ENCODE data around the gene UBD.

DNA sequence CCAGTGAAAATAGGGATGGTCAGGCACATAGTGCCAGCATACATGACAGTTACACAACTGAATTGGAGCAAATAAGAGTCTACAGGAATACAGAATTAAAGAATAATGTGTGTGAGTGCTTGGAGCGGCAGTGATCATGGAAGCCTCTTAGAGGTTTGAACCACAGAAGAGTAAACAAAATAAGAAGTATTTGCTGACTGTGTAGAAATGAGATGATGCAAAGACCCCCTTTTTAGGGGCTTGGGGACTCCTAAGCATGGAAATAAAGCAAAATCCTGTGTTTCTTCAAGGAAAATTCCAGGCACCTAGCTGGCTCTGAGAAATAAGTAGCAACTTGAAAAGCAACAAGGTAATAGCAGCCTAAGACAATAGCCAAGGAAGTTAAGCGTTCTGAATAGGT lies 32.1 kb upstream of the UBD start:
- TF ChIP-seq POLR2AphosphoS5 (IDR thresholded peaks at IDR 0.05; ENCODE audit: low read depth) (no peak), EZH2 (IDR thresholded peaks at IDR 0.05; ENCODE audit: low read depth, unreplicated experiment) (no peak), CREB1 (CRISPR knock-in tag; IDR thresholded peaks at IDR 0.05; ENCODE audit: low read depth) (no peak), JUNB (IDR thresholded peaks at IDR 0.05; ENCODE audit: unreplicated experiment) (no peak)
- TF ChIP-seq, protein P1, sequence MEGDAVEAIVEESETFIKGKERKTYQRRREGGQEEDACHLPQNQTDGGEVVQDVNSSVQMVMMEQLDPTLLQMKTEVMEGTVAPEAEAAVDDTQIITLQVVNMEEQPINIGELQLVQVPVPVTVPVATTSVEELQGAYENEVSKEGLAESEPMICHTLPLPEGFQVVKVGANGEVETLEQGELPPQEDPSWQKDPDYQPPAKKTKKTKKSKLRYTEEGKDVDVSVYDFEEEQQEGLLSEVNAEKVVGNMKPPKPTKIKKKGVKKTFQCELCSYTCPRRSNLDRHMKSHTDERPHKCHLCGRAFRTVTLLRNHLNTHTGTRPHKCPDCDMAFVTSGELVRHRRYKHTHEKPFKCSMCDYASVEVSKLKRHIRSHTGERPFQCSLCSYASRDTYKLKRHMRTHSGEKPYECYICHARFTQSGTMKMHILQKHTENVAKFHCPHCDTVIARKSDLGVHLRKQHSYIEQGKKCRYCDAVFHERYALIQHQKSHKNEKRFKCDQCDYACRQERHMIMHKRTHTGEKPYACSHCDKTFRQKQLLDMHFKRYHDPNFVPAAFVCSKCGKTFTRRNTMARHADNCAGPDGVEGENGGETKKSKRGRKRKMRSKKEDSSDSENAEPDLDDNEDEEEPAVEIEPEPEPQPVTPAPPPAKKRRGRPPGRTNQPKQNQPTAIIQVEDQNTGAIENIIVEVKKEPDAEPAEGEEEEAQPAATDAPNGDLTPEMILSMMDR (conservative IDR thresholded peaks at IDR 0.05; ENCODE audit: low read depth in 2 of 2), result no peak
- TF ChIP-seq, protein P2, sequence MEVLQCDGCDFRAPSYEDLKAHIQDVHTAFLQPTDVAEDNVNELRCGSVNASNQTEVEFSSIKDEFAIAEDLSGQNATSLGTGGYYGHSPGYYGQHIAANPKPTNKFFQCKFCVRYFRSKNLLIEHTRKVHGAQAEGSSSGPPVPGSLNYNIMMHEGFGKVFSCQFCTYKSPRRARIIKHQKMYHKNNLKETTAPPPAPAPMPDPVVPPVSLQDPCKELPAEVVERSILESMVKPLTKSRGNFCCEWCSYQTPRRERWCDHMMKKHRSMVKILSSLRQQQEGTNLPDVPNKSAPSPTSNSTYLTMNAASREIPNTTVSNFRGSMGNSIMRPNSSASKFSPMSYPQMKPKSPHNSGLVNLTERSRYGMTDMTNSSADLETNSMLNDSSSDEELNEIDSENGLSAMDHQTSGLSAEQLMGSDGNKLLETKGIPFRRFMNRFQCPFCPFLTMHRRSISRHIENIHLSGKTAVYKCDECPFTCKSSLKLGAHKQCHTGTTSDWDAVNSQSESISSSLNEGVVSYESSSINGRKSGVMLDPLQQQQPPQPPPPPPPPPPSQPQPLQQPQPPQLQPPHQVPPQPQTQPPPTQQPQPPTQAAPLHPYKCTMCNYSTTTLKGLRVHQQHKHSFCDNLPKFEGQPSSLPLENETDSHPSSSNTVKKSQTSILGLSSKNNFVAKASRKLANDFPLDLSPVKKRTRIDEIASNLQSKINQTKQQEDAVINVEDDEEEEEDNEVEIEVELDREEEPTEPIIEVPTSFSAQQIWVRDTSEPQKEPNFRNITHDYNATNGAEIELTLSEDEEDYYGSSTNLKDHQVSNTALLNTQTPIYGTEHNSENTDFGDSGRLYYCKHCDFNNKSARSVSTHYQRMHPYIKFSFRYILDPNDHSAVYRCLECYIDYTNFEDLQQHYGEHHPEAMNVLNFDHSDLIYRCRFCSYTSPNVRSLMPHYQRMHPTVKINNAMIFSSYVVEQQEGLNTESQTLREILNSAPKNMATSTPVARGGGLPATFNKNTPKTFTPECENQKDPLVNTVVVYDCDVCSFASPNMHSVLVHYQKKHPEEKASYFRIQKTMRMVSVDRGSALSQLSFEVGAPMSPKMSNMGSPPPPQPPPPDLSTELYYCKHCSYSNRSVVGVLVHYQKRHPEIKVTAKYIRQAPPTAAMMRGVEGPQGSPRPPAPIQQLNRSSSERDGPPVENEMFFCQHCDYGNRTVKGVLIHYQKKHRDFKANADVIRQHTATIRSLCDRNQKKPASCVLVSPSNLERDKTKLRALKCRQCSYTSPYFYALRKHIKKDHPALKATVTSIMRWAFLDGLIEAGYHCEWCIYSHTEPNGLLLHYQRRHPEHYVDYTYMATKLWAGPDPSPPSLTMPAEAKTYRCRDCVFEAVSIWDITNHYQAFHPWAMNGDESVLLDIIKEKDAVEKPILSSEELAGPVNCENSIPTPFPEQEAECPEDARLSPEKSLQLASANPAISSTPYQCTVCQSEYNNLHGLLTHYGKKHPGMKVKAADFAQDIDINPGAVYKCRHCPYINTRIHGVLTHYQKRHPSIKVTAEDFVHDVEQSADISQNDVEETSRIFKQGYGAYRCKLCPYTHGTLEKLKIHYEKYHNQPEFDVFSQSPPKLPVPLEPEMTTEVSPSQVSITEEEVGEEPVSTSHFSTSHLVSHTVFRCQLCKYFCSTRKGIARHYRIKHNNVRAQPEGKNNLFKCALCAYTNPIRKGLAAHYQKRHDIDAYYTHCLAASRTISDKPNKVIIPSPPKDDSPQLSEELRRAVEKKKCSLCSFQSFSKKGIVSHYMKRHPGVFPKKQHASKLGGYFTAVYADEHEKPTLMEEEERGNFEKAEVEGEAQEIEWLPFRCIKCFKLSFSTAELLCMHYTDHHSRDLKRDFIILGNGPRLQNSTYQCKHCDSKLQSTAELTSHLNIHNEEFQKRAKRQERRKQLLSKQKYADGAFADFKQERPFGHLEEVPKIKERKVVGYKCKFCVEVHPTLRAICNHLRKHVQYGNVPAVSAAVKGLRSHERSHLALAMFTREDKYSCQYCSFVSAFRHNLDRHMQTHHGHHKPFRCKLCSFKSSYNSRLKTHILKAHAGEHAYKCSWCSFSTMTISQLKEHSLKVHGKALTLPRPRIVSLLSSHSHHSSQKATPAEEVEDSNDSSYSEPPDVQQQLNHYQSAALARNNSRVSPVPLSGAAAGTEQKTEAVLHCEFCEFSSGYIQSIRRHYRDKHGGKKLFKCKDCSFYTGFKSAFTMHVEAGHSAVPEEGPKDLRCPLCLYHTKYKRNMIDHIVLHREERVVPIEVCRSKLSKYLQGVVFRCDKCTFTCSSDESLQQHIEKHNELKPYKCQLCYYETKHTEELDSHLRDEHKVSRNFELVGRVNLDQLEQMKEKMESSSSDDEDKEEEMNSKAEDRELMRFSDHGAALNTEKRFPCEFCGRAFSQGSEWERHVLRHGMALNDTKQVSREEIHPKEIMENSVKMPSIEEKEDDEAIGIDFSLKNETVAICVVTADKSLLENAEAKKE (CRISPR knock-in tag; IDR thresholded peaks at IDR 0.05), result no peak
